ENCODE measurements around the gene OMG. TPM values are rescaled to one million over a fixed set of nuclear protein-coding genes. Genes with fewer than 3 reads are reported as not detected.
"Not testable (repeated sequence)": the region's sequence is repeated elsewhere in the genome, so short reads cannot be mapped to it uniquely, and the experiment has no call there.

OMG gene
- total RNA-seq, 1 experiment from 2014 or later: not detected

DNA sequence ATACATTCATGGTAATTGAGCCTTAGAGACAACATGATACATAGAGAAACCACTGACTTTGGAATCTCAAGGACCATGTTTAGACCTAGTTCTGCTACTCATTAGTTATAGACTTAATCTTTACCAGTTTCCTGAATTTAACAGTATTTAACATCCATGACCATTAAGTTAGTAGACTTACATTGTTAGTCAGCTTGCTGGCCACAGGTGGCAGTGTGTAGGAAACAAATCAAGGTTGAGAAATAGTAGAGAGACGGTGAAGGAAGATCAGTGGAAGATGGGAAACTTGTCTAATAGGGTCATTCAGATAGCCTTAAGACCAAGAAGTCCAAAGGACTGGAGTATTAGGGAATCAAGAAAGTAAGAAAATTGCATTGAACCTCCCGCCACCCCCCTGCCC lies 31.0 kb downstream of the OMG start:
- BruUV-seq (replicated peaks): no TSS peak
- ATAC-seq: no peak
- peaks cover 16 to 18% of the 10 kb centered on the region in 2 experiments for H3K4me1 ChIP-seq (ENCODE audit: control insufficient read depth in 1 of 2, insufficient read depth in 2 of 2, low read length in 2 of 2)
- no peak overlapping the region for H3K4me3 ChIP-seq (replicated peaks in 1 of 2; ENCODE audit: low read depth in 1 of 2, low read length in 2 of 2)
- TF ChIP-seq, protein P1, sequence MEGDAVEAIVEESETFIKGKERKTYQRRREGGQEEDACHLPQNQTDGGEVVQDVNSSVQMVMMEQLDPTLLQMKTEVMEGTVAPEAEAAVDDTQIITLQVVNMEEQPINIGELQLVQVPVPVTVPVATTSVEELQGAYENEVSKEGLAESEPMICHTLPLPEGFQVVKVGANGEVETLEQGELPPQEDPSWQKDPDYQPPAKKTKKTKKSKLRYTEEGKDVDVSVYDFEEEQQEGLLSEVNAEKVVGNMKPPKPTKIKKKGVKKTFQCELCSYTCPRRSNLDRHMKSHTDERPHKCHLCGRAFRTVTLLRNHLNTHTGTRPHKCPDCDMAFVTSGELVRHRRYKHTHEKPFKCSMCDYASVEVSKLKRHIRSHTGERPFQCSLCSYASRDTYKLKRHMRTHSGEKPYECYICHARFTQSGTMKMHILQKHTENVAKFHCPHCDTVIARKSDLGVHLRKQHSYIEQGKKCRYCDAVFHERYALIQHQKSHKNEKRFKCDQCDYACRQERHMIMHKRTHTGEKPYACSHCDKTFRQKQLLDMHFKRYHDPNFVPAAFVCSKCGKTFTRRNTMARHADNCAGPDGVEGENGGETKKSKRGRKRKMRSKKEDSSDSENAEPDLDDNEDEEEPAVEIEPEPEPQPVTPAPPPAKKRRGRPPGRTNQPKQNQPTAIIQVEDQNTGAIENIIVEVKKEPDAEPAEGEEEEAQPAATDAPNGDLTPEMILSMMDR (IDR thresholded peaks at IDR 0.05 in 2 of 3, conservative IDR thresholded peaks at IDR 0.05 in 1 of 3; ENCODE audit: borderline replicate concordance in 1 of 3, insufficient read depth in 1 of 3, low read depth in 2 of 3, low read length in 2 of 3): peak in 2 of 3 experiments; percentile 36 to 52; a peak in 4 of 6 replicates
- TF ChIP-seq ZFX (IDR thresholded peaks at IDR 0.05): no peak
- TF ChIP-seq, protein P2, sequence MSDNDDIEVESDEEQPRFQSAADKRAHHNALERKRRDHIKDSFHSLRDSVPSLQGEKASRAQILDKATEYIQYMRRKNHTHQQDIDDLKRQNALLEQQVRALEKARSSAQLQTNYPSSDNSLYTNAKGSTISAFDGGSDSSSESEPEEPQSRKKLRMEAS (IDR thresholded peaks at IDR 0.05): no peak
- H3K9me2 ChIP-seq (ENCODE audit: insufficient read depth): no peaks in the 10 kb centered on the region
- no peak for DNase-seq (ENCODE audit: low read depth, low spot score)
- H4K20me1 ChIP-seq (ENCODE audit: insufficient read depth): no peaks in the 10 kb centered on the region
- no peak overlapping the region for H3K27ac ChIP-seq (ENCODE audit: low read depth, low read length)
- H3K9me3 ChIP-seq (ENCODE audit: control insufficient read depth in 1 of 2, insufficient read depth in 1 of 2, low read depth in 1 of 2, low read length in 2 of 2): no peaks in the 10 kb centered on the region
- no peaks in the 10 kb centered on the region for H3K27me3 ChIP-seq (ENCODE audit: insufficient read depth, low read length)
- H3K4me2 ChIP-seq (ENCODE audit: low read length): no peak overlapping the region
- no peak overlapping the region for H3K9ac ChIP-seq (ENCODE audit: low read length)
- POLR2A ChIA-PET: no interaction called here
- no peaks in the 10 kb centered on the region for H3K79me2 ChIP-seq (ENCODE audit: insufficient read depth, low read length)
- RAD21 ChIA-PET (ENCODE audit: low non-redundant PET in 1 of 2, low total read pairs in 2 of 2, uncharacterized antibody in 2 of 2, unreplicated experiment in 2 of 2): no interaction called here
- 0 out of 4 replicates have a peak, but pooled peaks cover 3 to 9% of the 10 kb centered on the region in 2 experiments for H3K36me3 ChIP-seq (ENCODE audit: control insufficient read depth in 1 of 2, insufficient read depth in 2 of 2, low read length in 2 of 2)
- CTCF ChIA-PET: interaction anchor here (0.7 kb wide), 1 partner anchor 9 kb away, joined by 3 read pairs; no protein-coding TSS in a partner anchor
- H2AFZ ChIP-seq (ENCODE audit: low read depth, low read length, poor library complexity, severe bottlenecking): no peak overlapping the region
- intact Hi-C loops (cut with micrococcal nuclease): no loop called here

DNA sequence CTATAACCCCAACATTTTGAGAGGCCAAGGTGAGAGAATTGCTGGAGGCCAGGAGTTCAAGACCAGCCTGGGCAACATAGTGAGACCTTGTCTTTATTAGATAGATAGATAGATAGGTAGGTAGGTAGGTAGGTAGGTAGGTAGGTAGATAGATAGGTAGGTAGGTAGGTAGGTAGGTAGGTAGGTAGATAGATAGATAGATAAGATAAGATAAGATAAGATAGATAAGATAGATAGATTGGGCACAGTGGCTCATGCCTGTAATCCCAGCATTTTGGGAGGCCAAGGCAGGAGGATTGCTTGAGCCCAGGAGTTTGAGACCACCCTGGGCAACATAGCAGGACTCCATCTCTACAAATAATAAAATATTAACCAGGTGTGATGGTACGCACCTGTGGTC lies 34.1 kb downstream of the OMG start:
- BruUV-seq (replicated peaks); H3K4me1 ChIP-seq (ENCODE audit: control insufficient read depth in 1 of 2, insufficient read depth in 2 of 2, low read length in 2 of 2); DNase-seq (ENCODE audit: low read depth, low spot score); H3K9me2 ChIP-seq (ENCODE audit: insufficient read depth); H3K9ac ChIP-seq (ENCODE audit: low read length); H3K27ac ChIP-seq (ENCODE audit: low read depth, low read length); H3K4me2 ChIP-seq (ENCODE audit: low read length); ATAC-seq; intact Hi-C loops (cut with micrococcal nuclease); CTCF ChIA-PET; H3K79me2 ChIP-seq (ENCODE audit: insufficient read depth, low read length); H2AFZ ChIP-seq (ENCODE audit: low read depth, low read length, poor library complexity, severe bottlenecking); RAD21 ChIA-PET (ENCODE audit: low non-redundant PET in 1 of 2, low total read pairs in 2 of 2, uncharacterized antibody in 2 of 2, unreplicated experiment in 2 of 2); H3K9me3 ChIP-seq (ENCODE audit: control insufficient read depth in 1 of 2, insufficient read depth in 1 of 2, low read depth in 1 of 2, low read length in 2 of 2); POLR2A ChIA-PET; H3K4me3 ChIP-seq (replicated peaks in 1 of 2; ENCODE audit: low read depth in 1 of 2, low read length in 2 of 2); H3K27me3 ChIP-seq (ENCODE audit: insufficient read depth, low read length); H4K20me1 ChIP-seq (ENCODE audit: insufficient read depth): not testable (repeated sequence)
- peaks cover 14% of the 10 kb centered on the region in 2 experiments; a peak in 2 of 4 replicates for H3K36me3 ChIP-seq (ENCODE audit: control insufficient read depth in 1 of 2, insufficient read depth in 2 of 2, low read length in 2 of 2)

Measured in HCT116 (cell line).